ENCODE measurements around the gene OPHN1. TPM values are rescaled to one million over a fixed set of nuclear protein-coding genes. Genes with fewer than 3 reads are reported as not detected.

The OPHN1 gene
- total RNA-seq, 1 donor from 2014 or later = 4.7 TPM

DNA sequence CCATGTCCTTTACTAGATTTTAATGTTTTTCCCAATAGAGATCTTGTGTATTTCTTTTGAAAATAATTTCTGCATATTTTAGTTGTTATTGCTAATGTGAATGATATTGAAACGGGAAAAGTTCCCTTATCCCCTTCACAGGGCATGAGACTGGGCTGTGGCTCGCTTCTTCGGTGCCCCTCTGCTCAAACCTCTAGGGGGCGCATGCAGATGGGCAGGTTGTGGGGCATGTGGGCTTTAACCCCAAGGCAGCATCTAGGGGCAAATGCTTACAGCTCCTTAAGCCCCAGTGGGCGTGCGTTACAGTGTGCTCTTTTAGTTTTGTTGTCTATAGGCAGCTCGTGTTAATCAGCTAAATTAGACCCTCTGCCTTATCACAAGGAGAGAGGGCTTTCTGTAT is 194.7 kb downstream of the OPHN1 start:
- ATAC-seq = no peak

DNA sequence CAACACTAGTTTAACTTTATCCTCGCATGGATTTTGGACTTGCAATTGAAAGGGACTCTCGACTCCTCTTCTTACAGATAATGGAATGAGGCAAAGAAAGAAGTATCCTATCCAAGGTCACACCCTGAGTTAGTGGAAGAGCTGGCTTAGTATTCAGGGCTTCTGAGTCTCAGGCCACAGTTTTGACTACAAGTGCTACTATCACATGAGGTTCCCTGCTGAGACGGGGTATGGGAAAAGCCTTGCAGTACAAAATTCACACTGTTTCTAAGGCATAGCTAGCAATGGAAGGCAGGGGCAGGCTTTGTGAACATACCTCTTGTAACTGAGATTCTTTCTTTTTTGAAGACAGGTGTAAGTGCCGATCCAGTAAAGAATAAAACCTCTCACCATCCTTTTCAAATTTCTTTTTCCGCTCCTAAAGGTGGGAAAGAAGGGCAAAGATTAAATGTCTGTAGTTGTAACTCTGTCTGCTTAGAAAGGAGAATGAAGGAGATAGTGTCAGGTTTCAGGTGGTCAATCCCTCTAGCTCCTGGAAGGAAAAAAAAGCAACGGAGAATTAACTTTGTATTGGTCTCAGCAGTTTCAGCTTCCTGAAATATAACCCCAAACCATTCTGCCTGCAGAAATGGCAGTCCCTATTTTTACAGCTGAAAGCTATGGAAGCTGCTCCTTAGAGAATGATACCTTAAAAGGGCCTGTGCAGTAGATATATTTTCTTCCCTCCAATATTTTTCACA is 199.0 kb downstream of the OPHN1 start:
- ATAC-seq = no peak

DNA sequence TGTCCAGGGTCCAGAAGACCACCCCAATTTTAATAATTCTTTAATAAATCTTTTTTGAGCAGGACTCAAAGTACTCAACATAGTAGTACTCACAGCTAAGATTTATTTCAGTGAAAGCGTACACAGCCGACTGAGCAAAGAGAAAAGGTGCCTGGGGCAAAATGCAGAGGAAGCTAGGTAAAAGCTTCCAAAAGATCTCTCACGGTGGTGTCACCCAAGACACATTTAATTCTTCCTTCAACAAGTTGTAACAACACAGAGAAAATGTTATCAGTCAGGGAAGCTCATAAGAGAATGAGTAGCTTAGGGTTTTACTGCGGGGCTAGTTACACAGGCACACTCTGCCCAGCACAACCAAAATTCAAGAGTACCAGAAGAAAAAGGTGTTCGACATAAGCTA is 201.1 kb downstream of the OPHN1 start:
- ATAC-seq = no peak

DNA sequence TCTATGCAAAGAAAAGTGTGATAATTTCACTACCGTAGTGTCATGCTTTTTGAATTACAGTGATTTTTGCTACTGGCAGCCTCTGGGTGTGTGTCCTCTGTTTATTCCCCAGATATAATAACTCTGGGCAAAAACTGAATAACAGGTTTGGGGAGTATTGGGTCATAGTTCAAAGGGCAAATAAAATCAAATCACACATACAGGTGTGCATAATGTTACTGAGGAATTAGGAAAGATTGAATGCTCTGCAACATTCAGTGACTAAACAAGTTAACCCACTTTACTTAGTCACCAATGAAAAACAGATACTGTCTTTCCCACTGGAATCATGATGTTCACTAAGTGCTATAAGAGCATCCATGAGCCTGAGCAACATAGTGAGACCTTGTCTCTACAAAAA is 224.3 kb downstream of the OPHN1 start:
- ATAC-seq = peak; percentile 81

DNA sequence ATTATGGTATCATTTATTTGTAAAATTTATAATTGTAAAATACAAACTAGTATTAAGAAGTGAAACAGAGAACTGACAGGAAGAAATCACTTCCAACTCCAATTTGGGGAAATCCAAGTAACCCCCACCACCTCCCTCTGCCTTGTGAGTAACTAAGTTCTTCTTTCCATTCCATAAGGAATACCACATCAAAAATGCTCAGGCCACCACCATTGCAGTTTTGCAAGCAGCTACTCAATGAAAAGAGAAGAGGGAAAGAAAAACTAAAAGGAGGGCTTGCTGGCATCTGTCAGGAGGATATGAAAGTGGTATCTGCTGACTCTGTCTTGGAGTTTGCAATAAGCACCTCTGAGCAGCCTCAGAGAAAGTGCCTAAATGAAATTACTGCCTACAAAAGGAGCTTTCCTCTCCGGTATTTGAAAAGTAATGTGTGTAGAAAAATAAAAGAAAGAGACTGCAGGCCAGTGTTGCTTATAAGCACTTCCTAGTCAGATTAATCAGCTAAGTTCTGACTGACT is 228.7 kb downstream of the OPHN1 start:
- ATAC-seq = no peak

DNA sequence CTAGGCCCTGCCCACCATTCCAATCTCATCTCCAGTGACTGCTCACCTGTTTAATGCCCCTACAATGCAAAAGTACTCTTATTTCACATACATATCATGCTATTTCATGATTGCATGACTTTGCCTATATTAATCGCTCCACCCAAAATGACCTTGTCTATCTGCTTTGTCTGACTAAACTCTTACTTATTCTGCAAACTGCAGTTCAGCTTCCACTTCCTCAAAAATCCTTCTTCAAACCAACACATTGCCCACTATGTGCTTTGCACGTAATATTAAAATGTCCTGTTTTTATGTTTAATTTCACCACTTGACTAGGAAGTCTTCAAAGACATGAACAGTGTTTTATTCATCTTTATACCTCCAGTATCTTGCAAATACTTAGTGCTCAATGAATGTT is 229.6 kb downstream of the OPHN1 start:
- ATAC-seq = no peak

DNA sequence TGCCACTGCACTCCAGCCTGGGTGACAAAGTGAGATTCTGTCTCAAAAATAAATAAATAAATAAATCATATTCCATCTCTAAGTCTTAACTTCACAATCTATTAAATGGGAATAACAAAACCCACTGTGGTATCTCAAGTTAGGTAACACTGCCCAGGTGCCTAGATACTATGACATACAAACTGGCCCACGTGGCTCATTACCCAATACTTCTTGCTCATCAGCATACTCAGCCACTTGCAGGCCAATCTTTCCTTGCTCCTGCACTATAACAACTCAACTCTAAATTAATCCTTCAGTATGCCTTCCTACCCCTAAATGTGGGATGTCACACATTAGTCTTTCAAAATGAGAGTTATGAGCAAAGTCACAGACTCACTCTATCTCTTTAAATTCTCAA is 230.1 kb downstream of the OPHN1 start:
- ATAC-seq = no peak

DNA sequence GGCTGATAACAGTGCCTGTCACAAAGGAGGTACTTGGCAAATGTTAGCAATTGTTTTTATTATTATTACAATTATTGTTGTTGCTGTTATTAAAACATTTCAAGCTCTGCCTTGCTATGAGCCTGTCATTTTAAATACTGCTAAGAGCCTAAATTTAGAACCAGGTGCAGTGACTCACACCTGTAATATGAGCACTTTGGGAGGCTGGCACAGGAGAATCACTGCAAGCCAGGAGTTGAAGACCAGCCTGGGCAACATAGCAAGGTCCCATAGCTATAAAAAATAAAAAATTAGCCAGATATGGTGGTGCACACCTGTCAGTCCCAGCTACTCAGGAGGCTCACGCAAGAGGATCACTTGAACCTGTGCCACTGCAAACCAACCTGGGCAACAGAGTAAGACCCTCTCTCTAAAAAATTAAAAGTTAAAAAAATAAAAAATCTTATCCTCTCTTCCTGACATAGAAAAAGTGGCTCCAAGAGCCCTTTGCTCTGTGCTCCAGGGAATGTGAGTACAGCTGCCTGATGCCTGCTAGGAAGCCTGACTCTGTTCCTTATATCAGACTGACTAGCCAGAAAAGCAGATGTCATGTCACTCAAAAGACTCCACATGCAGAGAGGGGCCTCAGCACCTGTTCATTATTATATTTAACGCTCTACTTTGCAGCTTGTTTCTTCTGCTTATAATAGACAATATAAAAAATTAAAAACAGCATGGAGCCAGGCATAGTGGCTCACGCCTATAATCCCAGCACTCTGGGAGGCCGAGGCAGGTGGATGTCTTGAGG is 234.0 kb downstream of the OPHN1 start:
- ATAC-seq = no peak

DNA sequence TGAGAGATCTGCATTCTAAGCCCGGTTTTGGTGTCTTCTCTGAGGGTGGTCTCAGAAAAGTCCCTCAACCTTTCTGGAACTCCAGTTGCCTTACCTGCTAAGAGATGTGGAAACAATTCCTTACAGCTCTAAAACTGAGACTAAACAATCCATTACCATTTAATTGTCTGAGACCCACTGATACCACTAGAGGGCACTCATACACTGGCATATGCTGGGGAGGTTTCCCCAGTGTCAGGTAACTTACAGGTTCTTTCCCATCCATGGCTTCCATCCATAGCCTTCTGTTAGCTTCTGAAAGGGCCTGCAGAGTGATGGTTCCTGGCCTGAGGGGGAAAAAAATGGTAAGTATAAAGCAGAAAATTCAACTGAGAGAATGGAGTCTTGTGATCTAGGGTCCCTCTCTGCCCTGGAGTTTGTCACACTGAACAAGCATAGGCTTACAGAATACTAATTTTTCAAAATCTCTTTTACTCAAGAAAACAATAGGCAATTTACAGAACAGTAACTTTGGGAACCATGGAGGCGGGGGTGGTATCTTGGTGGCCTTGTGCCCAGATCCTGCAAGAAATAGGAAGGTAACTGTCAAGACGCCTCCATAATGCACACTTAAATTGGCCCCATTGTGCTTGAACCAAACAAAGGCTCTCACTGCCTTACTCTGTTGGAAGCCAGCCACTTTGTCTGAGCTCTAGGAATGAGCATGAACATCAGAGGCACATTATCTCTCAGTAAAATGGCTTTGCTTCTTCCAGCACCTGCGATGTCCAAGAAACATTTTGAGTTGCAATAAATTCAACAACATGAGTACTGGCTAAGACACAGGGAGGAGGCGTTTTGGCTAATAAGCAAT is 236.1 kb downstream of the OPHN1 start:
- peak; percentile 84 for ATAC-seq

DNA sequence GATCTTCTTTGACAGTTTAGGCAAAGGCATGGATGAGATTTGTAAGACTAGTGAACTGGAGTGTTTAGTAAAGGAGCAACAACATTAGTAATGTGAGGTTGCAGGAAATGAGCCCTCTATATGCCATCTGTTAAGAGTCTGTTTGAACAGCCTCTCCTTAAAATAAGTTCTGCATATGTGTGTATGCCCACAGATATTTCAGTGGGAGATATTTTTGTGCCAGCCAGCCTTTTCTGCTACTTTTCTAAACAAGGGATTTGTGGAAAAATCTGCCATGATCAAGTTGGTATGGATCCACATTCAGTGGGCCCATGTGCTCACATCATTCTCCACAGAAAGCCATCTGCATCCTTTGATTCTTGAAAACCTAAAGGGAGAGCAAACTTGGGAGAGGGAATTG is 237.7 kb downstream of the OPHN1 start:
- no peak for ATAC-seq

DNA sequence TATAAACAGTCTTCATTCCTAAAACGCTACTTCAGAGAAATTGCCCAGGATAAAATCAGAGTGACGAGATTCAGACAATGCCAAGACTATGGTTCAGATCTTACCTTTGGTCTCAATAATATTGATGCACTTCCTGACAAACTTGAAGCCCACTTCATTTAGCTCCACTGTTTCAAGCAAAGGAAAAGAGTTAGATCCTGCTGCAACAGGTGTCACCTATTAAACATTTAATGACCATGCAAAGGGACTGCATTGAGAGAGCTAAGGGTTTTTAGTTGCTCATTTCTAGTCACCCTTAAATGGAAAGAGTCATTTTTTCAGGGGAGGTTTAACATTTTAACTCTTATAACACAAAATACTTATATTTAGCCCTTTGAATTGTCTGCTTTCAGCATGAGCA is 239.5 kb downstream of the OPHN1 start:
- ATAC-seq = no peak

DNA sequence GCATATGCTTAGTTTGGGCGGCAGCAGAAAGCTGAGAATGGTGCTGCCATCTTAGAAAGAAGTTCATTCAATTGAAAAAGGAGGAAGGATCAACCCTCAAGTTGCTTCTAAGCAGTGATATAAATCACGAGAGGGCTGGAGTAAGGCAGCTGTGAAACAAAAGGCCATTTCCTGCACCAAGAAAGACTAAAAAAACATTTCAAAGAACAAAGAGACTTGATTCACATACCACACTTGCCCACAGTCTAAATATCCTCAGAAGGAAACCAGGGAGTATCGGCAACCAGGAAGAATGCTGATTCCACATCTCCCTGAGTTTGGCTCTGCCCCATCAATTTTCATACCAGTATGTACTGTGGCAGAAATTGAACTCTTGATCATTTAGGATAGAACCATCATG is 240.1 kb downstream of the OPHN1 start:
- ATAC-seq = no peak

DNA sequence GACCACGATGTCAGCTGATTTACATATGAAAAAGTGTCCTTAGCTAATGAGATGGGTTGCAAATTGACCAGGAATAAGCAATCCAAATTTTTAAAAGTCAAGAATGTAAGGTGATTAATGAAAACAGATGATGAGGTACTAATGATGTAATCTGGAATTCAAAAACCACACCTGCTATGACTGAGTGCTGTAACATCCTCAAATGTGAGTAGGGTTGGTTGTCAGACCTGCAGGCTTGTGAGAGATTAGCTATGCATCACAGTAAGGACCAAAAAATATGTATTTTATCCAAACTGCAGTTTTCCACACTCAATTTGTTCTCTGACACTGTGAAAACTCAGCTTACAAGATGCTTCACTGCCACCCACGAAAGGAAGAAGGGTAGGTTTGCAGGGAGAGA is 242.5 kb downstream of the OPHN1 start:
- no peak for ATAC-seq

DNA sequence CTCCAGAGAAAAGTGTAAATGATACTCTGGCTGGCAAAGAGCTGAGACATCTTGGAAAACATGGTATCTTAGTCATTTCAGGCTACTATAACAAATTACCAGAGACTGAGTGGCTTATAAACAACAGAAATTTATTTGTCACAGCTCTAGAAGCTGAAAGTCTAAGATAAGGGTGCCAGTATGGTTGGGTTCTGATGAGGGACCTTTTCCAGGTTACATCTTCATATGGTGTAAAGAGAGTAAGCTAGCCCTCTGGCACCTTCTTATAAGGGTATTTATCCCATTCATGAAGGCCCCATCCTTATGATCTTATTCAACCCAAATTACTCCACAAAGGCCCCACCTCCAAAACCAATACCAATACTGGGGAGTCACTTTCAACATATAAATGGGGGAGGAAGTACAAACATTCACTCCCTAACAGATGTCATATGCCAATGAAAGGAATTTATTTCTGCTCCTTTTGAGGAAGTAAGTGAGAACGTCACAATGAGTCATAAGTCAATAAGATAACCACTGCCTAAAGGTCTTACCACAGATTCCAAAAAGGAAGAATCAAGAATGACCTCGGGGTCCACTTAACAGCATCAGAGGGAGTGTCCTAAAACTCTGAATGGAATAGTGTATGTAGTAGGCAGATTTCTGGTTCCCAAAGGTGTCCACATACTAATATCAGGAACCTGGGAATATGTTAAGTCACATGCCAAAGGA is 246.6 kb downstream of the OPHN1 start:
- peak; percentile 31 for ATAC-seq

DNA sequence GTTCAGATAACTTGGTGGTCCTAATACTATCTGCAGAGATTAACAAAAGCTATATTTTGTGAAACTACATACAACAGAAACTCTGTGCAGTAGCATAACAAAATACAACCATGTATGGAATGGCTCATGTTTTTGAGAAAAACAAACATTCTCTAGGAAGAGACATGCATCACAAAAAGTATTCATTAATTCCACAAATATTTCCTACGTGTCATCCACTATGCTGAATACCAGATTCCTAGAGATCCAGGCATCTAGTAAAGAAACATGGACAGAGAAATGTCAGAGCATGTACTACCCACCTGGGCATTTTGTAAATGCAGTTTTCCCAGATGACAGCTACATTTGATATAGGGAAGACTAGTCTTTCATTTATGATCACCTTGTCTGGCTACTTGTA is 248.1 kb downstream of the OPHN1 start:
- ATAC-seq = no peak

DNA sequence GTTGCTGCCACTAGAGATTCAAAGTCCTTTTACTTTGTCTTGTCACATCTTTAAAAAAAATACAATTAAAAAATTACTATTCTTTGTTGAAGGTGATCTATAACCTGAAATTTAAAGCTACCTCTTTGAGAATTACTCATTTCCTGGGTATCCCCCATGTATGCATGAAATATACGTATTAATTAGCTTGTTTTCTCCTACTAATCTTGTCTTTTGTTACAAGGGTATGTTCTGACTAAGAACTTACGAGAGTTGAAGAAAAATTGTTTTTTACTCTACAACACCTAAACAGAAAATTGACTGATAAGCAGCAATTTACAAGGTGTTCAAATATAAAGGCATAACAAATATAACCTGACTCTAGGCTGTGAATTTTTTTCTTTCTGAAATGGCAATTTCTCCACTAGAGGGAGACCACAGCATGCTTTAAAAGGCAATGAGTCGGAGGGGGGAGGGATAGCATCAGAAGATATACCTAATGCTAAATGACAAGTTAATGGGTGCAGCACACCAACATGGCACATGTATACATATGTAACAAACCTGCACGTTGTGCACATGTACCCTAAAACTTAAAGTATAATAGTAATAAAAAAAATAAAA is 249.6 kb downstream of the OPHN1 start:
- ATAC-seq = no peak

DNA sequence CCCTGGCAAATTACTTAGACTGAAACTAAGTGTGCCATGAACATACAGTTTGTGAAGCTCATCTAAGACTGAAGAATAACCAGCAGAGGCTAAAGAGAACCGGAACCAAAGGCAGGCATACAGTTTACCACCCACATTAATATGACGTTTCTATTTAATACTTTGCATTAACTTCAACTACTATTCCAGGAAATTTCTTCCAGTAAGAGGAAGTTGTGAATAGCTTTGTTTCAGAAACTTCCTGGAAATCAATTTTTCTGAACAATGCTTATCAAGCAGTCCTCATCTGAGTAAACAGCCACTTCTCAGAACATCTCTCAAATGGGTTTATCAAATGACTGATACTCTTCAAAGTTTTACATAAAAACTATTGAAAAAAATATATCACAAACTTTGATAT is 252.7 kb downstream of the OPHN1 start:
- ATAC-seq = no peak

DNA sequence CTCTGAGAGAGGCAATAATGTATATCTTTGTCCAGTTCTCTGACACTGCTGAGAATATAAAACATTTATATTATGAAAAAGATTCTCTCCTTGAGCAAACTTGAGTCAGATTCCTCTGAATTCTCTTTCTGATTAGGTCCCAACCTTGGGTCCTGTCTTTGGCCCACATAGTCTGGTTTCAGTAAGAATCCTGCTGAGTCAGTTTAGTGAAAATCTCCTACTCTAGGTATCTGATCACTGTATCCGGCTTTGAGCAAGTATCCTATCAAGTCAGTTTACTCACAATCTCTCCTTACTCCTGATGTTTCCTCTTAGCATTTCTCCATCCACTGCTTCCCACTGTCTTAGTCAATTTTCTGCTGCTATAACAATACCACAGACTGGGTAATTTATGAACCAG is 253.9 kb downstream of the OPHN1 start:
- ATAC-seq = no peak

DNA sequence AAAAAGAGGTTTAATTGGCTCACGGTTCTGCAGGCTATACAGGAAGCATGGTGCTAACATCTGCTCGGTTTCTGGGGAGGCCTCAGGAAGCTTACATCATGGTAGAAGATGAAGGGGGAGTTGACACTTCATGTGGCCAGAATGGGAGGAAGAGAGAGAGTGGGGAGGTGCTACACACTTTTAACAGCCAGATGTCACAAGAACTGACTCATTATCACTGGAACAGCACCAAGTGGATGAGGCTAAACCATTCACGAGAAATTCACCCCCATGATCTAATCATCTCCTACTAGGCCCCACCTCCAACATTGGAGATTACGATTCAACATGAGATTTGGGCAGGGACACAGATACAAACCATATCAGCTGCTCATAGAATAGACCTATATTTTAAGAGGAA is 255.8 kb downstream of the OPHN1 start:
- ATAC-seq = no peak

DNA sequence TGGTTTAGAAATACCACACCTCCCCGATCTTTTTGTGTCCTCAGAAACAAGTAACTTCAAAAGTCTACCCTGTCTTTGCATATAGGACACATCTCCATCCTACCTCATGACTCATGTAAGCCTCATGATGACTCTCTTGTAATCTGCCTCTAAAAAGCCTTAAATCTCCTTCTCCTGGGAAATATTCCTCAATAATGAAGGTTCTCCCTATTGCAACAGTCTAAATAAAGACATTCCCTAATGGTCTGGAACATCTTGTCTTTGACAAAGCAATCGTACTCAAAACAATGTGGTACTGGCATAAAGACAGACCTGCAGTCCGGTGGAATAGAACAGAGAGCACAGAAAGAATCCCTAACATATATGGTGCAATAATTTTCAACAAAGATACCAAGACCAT is 257.7 kb downstream of the OPHN1 start:
- ATAC-seq = no peak

DNA sequence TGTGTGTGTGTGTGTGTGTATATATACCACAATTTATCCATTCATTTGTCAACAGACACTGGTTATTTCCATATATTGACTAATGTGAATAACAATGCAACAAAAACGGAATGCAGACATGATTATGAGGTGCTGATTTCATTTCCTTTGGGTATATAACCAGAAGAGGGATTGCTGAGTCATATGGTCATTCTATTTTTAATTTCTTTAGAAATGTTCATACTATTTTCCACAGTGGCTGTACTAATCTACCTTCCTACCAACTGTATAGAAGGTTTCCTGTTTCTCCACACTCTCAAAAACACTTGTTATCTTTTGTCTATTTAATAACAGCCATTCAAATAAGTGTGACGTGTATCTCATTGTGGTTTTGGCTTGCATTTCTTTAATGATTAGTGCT is 269.9 kb downstream of the OPHN1 start:
- no peak for ATAC-seq

DNA sequence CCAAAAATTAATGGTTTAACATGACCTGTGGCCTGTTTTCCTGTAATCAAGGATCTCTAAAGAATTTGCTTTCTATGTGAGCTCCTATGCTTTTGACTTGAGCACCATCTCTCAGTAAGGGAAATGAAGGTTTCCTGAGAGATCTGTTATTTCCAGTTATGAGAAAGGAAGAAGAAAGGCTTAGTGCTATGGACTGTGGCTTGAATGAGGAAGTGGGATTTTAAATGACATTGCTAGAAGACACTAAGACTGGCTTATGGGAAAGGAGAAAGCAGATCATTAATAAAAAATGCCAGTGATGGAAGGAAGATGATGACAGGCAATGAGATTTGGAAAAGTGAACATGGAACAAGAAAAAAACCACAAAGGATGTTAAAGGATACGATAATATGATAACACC is 285.4 kb downstream of the OPHN1 start:
- ATAC-seq = no peak
